HG02884 (cell line): ENCODE measurements around the gene STARD10.
A peak's percentile ranks its signal among the peaks of the same experiment; 100 is the strongest.
"Not testable (repeated sequence)": the region's sequence is repeated elsewhere in the genome, so short reads cannot be mapped to it uniquely, and the experiment has no call there.

ENCODE experiments used
- ATAC-seq: cut with Tn5 transposase; IDR thresholded peaks from one replicate; pipeline ENCODE4 v1.9.1; 2021; ENCODE audit warnings: mild to moderate bottlenecking, moderate library complexity; ENCODE audit not compliant: unreplicated experiment

The STARD10 gene

GRCh38 chr11:72826191-72826941 is 32.5 kb upstream of the STARD10 start:
- ATAC-seq, result no peak

DNA sequence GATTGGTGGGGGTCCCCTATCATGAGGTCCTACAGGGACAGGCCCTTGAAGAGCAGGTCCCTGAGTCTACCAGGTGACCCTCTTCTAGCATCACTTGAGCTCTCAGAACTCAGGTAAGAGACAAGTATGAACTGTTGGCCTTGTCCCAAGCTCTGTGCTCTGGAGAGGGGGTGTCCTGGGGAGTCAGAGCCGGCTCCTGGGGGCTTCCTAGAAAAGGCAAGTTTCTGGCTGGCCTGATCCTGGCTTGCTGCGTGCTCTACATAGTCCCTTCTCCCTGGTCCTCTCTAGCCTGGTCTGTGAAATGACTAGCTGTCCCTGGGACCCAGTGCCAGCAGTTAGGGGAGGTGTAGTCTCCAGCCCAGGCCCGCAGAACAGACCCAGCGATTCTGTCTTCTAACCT is 31.8 kb upstream of the STARD10 start:
- ATAC-seq, result no peak

- no peak for ATAC-seq
Observed at GRCh38 chr11:72824811-72825505, 31.1 kb upstream of the STARD10 start.

DNA sequence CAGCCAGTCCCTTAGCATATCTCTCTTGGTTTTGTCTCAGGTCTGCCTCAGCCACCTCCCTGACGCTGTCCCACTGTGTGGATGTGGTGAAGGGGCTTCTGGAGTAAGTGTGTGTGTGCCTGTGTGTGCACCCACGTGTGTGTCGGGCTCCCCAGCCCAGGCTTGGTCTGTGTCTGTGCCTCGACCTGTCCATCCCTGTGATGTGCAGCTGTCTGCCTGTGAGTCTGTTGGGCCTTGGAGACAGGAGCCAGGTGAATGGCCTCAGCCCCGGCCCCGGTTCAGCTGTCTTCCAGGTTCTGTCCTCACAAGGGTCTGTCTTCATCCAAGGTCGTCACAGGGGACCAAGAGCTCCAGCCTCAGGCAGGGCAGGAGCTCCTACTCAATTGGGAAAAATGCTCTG is 30.2 kb upstream of the STARD10 start:
- no peak for ATAC-seq

DNA sequence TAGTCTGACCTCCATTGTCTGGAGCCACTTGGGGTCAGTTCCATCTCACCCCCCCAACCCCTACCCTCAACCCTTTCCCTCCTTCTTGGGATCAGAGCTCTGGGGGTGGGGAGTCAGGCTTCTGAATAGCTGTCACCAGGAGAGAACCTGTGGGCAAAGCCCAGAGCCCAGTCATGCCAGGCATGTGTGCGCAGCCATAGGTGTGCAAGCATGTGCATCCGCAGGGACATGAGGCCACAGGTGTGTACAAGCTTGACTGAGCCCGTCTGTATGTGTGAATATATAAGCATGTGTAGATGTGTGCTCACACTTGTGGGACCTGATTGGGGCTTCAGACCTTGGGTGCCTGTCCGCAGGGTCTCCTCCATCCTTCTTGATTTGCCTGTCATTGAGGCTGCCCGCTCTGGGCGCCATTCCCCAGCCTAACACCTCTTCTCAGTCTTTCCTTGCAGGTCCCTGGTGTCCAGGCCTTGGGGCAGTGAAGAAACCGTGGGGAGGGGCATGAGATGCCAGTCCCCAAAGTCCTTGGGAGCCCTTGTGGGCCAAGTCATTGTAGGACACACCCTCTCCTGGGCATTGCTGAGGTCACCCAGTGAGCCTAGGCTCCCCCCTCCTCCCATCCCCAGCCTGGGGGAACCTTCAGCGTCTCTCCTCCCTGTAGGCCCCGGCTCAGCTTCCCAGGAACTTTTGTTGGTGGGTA is 29.4 kb upstream of the STARD10 start:
- no peak for ATAC-seq

GRCh38 chr11:72821920-72822799 is 28.3 kb upstream of the STARD10 start:
- peak; percentile 50 for ATAC-seq

- ATAC-seq, result no peak
Observed at GRCh38 chr11:72821221-72821919, 27.5 kb upstream of the STARD10 start.

GRCh38 chr11:72820439-72821139 is 26.7 kb upstream of the STARD10 start:
- no peak for ATAC-seq

- ATAC-seq, result no peak
Observed at GRCh38 chr11:72818971-72819370, 25.1 kb upstream of the STARD10 start.

GRCh38 chr11:72817966-72818365 is 24.1 kb upstream of the STARD10 start:
- no peak for ATAC-seq

- ATAC-seq, result no peak
Observed at GRCh38 chr11:72816404-72816990, 22.6 kb upstream of the STARD10 start.

DNA sequence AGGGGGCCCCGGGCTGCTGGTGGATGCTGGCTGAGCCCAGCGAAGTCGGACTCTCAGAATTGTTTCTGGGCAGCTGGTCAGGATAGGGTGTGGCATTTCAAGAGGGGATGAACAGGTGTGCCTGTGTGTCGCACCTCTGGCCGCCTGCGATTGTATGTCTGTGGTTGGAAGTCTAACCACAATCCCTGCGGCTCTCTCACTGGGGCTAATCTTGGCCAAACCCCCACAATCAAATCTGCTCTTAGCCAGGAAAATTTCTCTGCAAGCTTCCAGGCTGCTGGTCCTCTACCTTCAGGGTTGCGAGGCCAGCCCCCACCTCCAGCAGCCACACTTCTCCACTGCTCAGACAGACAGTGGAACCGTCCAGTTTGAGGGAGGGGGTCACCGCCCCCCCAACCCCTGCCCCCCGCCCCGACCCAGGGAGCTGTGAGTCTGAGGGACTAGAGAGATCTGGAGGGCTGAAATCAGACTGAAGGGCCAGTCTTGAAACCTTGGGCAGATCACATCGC is 21.3 kb upstream of the STARD10 start:
- peak; percentile 4 for ATAC-seq

DNA sequence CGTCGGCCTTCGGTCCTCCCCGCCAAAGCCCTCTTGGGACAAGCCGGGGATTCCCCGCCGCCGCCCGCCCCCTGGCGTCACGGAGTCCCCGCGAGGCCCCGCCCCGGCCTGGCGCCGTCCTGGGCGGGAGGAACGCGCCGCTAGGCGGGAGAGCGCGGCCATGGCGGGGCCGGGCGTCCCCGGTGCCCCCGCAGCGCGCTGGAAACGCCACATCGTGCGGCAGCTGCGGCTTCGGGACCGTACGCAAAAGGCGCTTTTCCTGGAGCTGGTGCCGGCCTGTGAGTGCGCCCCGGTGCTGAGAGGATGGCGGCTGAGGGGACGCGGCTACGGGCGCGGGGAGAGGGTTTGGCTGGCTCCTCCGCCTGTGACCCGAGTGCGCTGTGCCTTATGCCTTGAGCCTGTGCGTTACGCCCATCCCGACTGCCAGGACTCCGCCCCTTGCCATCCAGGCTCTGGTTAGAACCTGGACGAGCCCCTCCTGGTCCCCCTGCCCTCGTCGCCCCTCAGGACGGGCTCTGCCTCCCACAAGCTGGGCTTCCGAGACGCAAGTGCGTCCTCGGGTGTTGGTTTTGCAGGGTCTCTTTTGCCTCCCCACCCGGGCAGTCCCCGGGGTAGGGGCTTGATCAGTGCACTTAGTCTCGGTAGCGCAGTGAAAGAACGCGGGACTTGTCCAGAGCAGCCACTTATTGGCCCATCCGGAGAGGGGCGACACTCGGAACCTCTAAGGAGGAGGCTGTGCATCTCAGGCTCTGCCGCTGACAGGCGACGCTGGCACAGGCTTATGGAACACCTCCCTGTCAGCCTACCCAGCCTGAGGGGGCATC is 20.7 kb upstream of the STARD10 start, which contains the start of gene ATG16L2:
Gene ATG16L2, plus strand, starts transcription at position 126 of the 824 bp plus-strand sequence. Its CDS starts 35 bp downstream, at position 161.
- ATAC-seq, result peak; percentile 47

GRCh38 chr11:72813740-72814285 is 20.0 kb upstream of the STARD10 start:
- ATAC-seq, result peak; percentile 32

GRCh38 chr11:72812967-72813739 is 19.3 kb upstream of the STARD10 start:
- no peak for ATAC-seq

- ATAC-seq, result no peak
Observed at GRCh38 chr11:72812604-72812966, 18.7 kb upstream of the STARD10 start.

GRCh38 chr11:72811686-72812085 is 17.8 kb upstream of the STARD10 start:
- not testable (repeated sequence) for ATAC-seq
